Measurements from ENCODE around the gene MINDY4B.

MINDY4B gene

GRCh38 chr3:150899141-150899540 lies 6.1 kb downstream of the MINDY4B start:
- Histone ChIP-seq H3K27ac (ENCODE audit: low read depth, low read length) (no peak overlapping the region), H3K4me1 (ENCODE audit: control insufficient read depth, insufficient read depth, low read length) (no peaks in the 10 kb centered on the region), H3K9ac (ENCODE audit: low read length) (no peak overlapping the region), H3K27me3 (ENCODE audit: control insufficient read depth, insufficient read depth, low read length) (no peaks in the 10 kb centered on the region), H3K36me3 (ENCODE audit: control insufficient read depth, insufficient read depth, low read length) (no peaks in the 10 kb centered on the region), H3K9me3 (ENCODE audit: control insufficient read depth, insufficient read depth, low read depth, low read length) (no peaks in the 10 kb centered on the region), H3K4me3 (ENCODE audit: low read depth, low read length) (no peak overlapping the region)

GRCh38 chr3:150898046-150898754 lies 7.0 kb downstream of the MINDY4B start:
- Histone ChIP-seq H3K9me3 (ENCODE audit: control insufficient read depth, insufficient read depth, low read depth, low read length) (no peaks in the 10 kb centered on the region), H3K27ac (ENCODE audit: low read depth, low read length) (no peak overlapping the region), H3K9ac (ENCODE audit: low read length) (no peak overlapping the region), H3K36me3 (ENCODE audit: control insufficient read depth, insufficient read depth, low read length) (no peaks in the 10 kb centered on the region), H3K4me3 (ENCODE audit: low read depth, low read length) (no peak overlapping the region), H3K27me3 (ENCODE audit: control insufficient read depth, insufficient read depth, low read length) (no peaks in the 10 kb centered on the region), H3K4me1 (ENCODE audit: control insufficient read depth, insufficient read depth, low read length) (no peaks in the 10 kb centered on the region)

DNA sequence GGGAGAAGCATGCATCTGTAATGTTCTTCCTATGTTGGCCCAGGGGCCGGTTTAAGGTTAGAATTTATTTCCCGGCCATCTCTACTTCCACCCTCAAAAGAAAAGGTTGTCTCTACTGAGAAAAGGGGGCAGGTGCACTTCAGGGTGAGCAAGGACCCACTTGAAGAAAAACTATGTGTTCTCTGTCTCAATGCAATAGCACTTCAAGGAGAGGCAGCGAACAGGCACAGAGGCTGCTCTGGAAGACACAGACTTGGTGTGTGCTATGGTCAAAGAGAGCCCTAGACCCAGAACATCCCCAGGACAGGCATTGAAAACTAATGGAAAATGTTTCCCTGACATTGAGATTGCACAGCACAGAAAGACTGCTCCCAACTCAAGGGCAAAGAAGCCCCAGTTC lies 7.6 kb downstream of the MINDY4B start:
- Histone ChIP-seq H3K9me3 (ENCODE audit: control insufficient read depth, insufficient read depth, low read depth, low read length) (no peaks in the 10 kb centered on the region), H3K27me3 (ENCODE audit: control insufficient read depth, insufficient read depth, low read length) (no peaks in the 10 kb centered on the region), H3K4me1 (ENCODE audit: control insufficient read depth, insufficient read depth, low read length) (no peaks in the 10 kb centered on the region), H3K36me3 (ENCODE audit: control insufficient read depth, insufficient read depth, low read length) (no peaks in the 10 kb centered on the region), H3K9ac (ENCODE audit: low read length) (no peak overlapping the region), H3K4me3 (ENCODE audit: low read depth, low read length) (no peak overlapping the region), H3K27ac (ENCODE audit: low read depth, low read length) (no peak overlapping the region)

DNA sequence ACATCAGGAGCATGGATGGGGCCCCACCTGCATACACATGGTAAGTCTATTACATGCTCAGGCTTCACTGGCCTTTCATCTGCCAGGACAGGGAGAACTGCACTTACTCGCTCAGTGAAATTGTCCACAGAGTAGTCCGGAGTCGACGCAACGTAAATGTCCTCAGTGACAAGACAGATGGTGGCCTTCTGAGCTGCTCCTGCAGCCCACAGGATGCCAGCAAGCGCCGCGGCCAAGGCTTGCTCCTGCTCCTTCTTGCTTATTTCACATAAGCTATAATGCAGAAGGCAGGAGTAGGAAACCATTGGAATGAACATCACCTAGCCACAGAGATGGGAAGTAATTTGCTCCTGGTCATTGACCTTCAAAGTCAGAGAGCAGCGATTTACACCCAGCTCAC lies 14.4 kb downstream of the MINDY4B start:
- Histone ChIP-seq H3K4me3 (ENCODE audit: low read depth, low read length) (no peak overlapping the region), H3K27ac (ENCODE audit: low read depth, low read length) (no peak overlapping the region), H3K27me3 (ENCODE audit: control insufficient read depth, insufficient read depth, low read length) (no peaks in the 10 kb centered on the region), H3K9ac (ENCODE audit: low read length) (no peak overlapping the region), H3K9me3 (ENCODE audit: control insufficient read depth, insufficient read depth, low read depth, low read length) (no peaks in the 10 kb centered on the region), H3K36me3 (ENCODE audit: control insufficient read depth, insufficient read depth, low read length) (no peaks in the 10 kb centered on the region), H3K4me1 (ENCODE audit: control insufficient read depth, insufficient read depth, low read length) (no peaks in the 10 kb centered on the region)

DNA sequence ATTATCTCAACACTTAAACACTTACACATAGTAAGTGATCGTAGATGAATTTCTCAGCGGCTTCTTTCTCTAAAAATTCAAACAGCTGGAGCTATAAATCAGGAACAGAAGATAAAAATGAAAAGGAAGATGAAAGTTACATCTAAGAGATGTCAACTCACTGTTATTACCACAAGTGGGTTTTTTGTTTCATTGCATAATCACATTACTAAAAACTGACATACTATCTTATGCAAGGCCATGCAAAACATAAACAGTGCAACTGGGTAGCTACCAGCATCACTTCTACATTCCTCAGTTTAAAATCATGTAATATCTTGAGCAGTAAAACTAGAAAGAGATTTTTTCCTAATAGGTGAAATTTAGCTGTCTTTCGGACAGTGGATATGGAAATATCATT lies 14.9 kb downstream of the MINDY4B start:
- no peaks in the 10 kb centered on the region for H3K4me1 ChIP-seq (ENCODE audit: control insufficient read depth, insufficient read depth, low read length)
- H3K27ac ChIP-seq (ENCODE audit: low read depth, low read length), result no peak overlapping the region
- no peak overlapping the region for H3K9ac ChIP-seq (ENCODE audit: low read length)
- H3K36me3 ChIP-seq (ENCODE audit: control insufficient read depth, insufficient read depth, low read length), result no peaks in the 10 kb centered on the region
- H3K4me3 ChIP-seq (ENCODE audit: low read depth, low read length), result no peak overlapping the region
- H3K27me3 ChIP-seq (ENCODE audit: control insufficient read depth, insufficient read depth, low read length), result no peaks in the 10 kb centered on the region
- no peaks in the 10 kb centered on the region for H3K9me3 ChIP-seq (ENCODE audit: control insufficient read depth, insufficient read depth, low read depth, low read length)

- H3K9me3 ChIP-seq (ENCODE audit: control insufficient read depth, insufficient read depth, low read depth, low read length), result no peaks in the 10 kb centered on the region
- H3K4me3 ChIP-seq (ENCODE audit: low read depth, low read length), result no peak overlapping the region
- no peak overlapping the region for H3K27ac ChIP-seq (ENCODE audit: low read depth, low read length)
- H3K4me1 ChIP-seq (ENCODE audit: control insufficient read depth, insufficient read depth, low read length), result no peaks in the 10 kb centered on the region
- no peaks in the 10 kb centered on the region for H3K27me3 ChIP-seq (ENCODE audit: control insufficient read depth, insufficient read depth, low read length)
- H3K36me3 ChIP-seq (ENCODE audit: control insufficient read depth, insufficient read depth, low read length), result no peaks in the 10 kb centered on the region
- H3K9ac ChIP-seq (ENCODE audit: low read length), result no peak overlapping the region
Measured at GRCh38 chr3:150889106-150889505, 16.1 kb downstream of the MINDY4B start.

DNA sequence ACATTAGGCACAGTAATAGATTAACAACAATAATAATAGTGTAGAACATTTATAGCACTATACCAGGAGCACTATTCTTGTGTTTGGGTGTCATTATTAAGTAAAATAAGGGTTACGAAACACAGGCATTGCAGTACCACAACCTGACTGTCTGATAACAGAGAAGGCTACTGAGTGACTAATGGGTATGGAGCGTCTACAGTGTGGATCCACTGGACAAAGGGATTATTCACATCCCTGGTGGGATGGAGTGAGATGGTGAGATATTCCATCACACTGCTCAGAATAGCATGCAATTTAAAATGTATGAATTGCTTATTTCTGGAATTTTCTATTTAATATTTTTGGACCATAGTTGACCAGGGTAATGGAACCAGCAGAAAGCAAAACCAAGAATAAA lies 18.2 kb downstream of the MINDY4B start:
- Histone ChIP-seq H3K4me3 (ENCODE audit: low read depth, low read length) (no peak overlapping the region), H3K27me3 (ENCODE audit: control insufficient read depth, insufficient read depth, low read length) (no peaks in the 10 kb centered on the region), H3K9me3 (ENCODE audit: control insufficient read depth, insufficient read depth, low read depth, low read length) (no peaks in the 10 kb centered on the region), H3K9ac (ENCODE audit: low read length) (no peak overlapping the region), H3K4me1 (ENCODE audit: control insufficient read depth, insufficient read depth, low read length) (no peaks in the 10 kb centered on the region), H3K27ac (ENCODE audit: low read depth, low read length) (no peak overlapping the region), H3K36me3 (ENCODE audit: control insufficient read depth, insufficient read depth, low read length) (no peaks in the 10 kb centered on the region)

GRCh38 chr3:150885535-150885934 lies 19.7 kb downstream of the MINDY4B start:
- H3K27ac ChIP-seq (ENCODE audit: low read depth, low read length), result no peak overlapping the region
- H3K9me3 ChIP-seq (ENCODE audit: control insufficient read depth, insufficient read depth, low read depth, low read length), result no peaks in the 10 kb centered on the region
- H3K9ac ChIP-seq (ENCODE audit: low read length), result no peak overlapping the region
- no peak overlapping the region for H3K4me3 ChIP-seq (ENCODE audit: low read depth, low read length)
- no peaks in the 10 kb centered on the region for H3K4me1 ChIP-seq (ENCODE audit: control insufficient read depth, insufficient read depth, low read length)
- no peaks in the 10 kb centered on the region for H3K36me3 ChIP-seq (ENCODE audit: control insufficient read depth, insufficient read depth, low read length)
- no peaks in the 10 kb centered on the region for H3K27me3 ChIP-seq (ENCODE audit: control insufficient read depth, insufficient read depth, low read length)

DNA sequence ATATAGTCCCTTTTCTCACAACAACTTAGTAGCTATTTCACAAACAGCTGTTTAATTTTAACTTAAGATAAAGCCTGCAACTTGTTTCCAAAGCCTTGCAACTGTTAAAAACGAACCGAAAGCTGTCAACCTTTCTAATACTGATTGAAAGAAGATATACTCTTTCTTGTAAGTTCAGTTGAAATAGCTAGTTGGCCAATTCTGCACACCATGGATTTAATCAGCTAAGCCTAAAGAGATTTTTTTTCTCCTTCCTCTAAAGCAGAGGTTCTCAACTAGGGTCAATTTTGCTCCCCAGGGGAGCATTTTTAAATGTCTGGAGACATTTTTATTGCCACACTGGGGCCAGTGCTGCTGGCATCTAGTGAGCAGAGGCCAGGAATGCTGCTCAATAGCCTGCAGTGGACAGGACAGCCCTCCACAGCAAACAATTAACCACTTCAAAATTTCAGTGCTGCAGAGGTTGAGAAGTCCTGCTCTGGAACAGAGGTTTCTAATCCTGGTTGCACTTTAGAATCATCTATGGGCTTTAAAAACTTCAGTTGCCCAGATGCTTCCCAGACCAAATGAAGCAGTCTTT lies 26.2 kb downstream of the MINDY4B start:
- no peaks in the 10 kb centered on the region for H3K27me3 ChIP-seq (ENCODE audit: control insufficient read depth, insufficient read depth, low read length)
- H3K4me1 ChIP-seq (ENCODE audit: control insufficient read depth, insufficient read depth, low read length), result no peaks in the 10 kb centered on the region
- H3K4me3 ChIP-seq (ENCODE audit: low read depth, low read length), result no peak overlapping the region
- no peak overlapping the region for H3K27ac ChIP-seq (ENCODE audit: low read depth, low read length)
- H3K36me3 ChIP-seq (ENCODE audit: control insufficient read depth, insufficient read depth, low read length), result no peaks in the 10 kb centered on the region
- no peaks in the 10 kb centered on the region for H3K9me3 ChIP-seq (ENCODE audit: control insufficient read depth, insufficient read depth, low read depth, low read length)
- H3K9ac ChIP-seq (ENCODE audit: low read length), result no peak overlapping the region

GRCh38 chr3:150878290-150878689 lies 26.9 kb downstream of the MINDY4B start:
- Histone ChIP-seq H3K4me3 (ENCODE audit: low read depth, low read length) (no peak overlapping the region), H3K27me3 (ENCODE audit: control insufficient read depth, insufficient read depth, low read length) (no peaks in the 10 kb centered on the region), H3K4me1 (ENCODE audit: control insufficient read depth, insufficient read depth, low read length) (no peaks in the 10 kb centered on the region), H3K36me3 (ENCODE audit: control insufficient read depth, insufficient read depth, low read length) (no peaks in the 10 kb centered on the region), H3K27ac (ENCODE audit: low read depth, low read length) (no peak overlapping the region), H3K9me3 (ENCODE audit: control insufficient read depth, insufficient read depth, low read depth, low read length) (no peaks in the 10 kb centered on the region), H3K9ac (ENCODE audit: low read length) (no peak overlapping the region)

DNA sequence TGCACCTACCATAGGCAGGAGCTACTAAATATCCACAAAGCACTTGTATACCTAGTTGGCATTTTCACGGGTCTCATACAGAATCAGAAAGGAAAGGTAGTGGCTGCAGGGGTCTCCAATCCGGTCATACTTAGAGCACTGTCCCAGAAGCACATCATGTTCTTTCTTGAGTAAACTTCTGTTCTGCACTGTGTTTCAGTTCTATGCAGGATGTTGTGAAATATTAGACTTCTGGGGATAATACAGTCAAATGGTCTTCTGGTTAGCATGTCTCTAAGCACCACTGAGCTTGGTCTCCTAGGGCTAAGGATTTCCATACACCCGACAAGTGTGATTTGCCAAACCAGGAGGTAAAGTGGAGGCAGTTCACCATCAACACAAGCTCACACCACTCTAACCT lies 27.9 kb downstream of the MINDY4B start:
- no peaks in the 10 kb centered on the region for H3K9me3 ChIP-seq (ENCODE audit: control insufficient read depth, insufficient read depth, low read depth, low read length)
- no peaks in the 10 kb centered on the region for H3K27me3 ChIP-seq (ENCODE audit: control insufficient read depth, insufficient read depth, low read length)
- H3K4me1 ChIP-seq (ENCODE audit: control insufficient read depth, insufficient read depth, low read length), result no peaks in the 10 kb centered on the region
- H3K9ac ChIP-seq (ENCODE audit: low read length), result no peak overlapping the region
- no peak overlapping the region for H3K27ac ChIP-seq (ENCODE audit: low read depth, low read length)
- no peak overlapping the region for H3K4me3 ChIP-seq (ENCODE audit: low read depth, low read length)
- H3K36me3 ChIP-seq (ENCODE audit: control insufficient read depth, insufficient read depth, low read length), result no peaks in the 10 kb centered on the region

All from HUES6 (cell line).